ENCODE results near the gene SLC38A4.

DNA sequence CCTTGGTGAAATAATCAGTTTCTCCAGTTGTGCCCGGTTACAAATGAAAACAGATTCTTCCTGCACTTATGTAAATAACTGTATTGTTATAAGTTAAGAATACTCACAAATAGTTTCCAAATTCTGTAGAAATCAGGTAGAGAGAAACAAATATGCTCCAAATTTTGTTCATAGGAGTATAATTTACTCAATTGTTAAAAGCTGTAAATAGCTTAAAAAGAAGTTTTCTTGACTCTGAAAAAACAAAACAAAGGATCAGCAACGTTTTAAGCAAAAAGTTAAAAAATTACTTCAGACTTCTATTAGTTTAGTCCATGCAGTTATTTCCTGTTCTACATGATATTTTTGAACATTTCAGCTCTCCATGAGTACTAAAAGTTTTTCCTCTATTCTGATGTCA lies 30.0 kb upstream of the SLC38A4 start:
- TF ChIP-seq, protein P1, sequence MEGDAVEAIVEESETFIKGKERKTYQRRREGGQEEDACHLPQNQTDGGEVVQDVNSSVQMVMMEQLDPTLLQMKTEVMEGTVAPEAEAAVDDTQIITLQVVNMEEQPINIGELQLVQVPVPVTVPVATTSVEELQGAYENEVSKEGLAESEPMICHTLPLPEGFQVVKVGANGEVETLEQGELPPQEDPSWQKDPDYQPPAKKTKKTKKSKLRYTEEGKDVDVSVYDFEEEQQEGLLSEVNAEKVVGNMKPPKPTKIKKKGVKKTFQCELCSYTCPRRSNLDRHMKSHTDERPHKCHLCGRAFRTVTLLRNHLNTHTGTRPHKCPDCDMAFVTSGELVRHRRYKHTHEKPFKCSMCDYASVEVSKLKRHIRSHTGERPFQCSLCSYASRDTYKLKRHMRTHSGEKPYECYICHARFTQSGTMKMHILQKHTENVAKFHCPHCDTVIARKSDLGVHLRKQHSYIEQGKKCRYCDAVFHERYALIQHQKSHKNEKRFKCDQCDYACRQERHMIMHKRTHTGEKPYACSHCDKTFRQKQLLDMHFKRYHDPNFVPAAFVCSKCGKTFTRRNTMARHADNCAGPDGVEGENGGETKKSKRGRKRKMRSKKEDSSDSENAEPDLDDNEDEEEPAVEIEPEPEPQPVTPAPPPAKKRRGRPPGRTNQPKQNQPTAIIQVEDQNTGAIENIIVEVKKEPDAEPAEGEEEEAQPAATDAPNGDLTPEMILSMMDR (IDR thresholded peaks at IDR 0.05), result no peak
- TF ChIP-seq EP300 (IDR thresholded peaks at IDR 0.05), result no peak
